Stimulated activated CD4-positive, alpha-beta T cell treated with anti-CD3 and anti-CD28 coated beads, Interleukin-12 subunit alpha, Interleukin-12 subunit beta, amount 100 ng/mL, for 24 hours (primary cell): ENCODE data around the gene MRPL23.
A peak's percentile ranks its signal among the peaks of the same experiment; 100 is the strongest.

Experiments used
- DNase-seq, 2 experiments: peaks; one replicate each; pipeline ENCODE4 v3.0.0-alpha.2; 2020; ENCODE audit warnings: low read depth in 2 of 2

MRPL23 gene

GRCh38 chr11:1946812-1947484, at the start of gene MRPL23:
Gene MRPL23 (plus strand): TSS chr11:1947332. CDS start chr11:1947363, 31 bp downstream.
- DNase-seq: peak in 1 of 2 experiments; percentile 20

GRCh38 chr11:1899090-1899489, 48.0 kb upstream of the MRPL23 start:
- DNase-seq: no peak

- DNase-seq: no peak
Observed at GRCh38 chr11:1899686-1900085, 47.4 kb upstream of the MRPL23 start.

- no peak for DNase-seq
Observed at GRCh38 chr11:1906181-1906580, 41.0 kb upstream of the MRPL23 start.

GRCh38 chr11:1906611-1907423, 40.3 kb upstream of the MRPL23 start:
- no peak for DNase-seq

- DNase-seq: no peak
Observed at GRCh38 chr11:1908618-1909017, 38.5 kb upstream of the MRPL23 start.

- DNase-seq: no peak
Observed at GRCh38 chr11:1909524-1909923, 37.6 kb upstream of the MRPL23 start.

- DNase-seq: no peak
Observed at GRCh38 chr11:1912289-1912878, 34.7 kb upstream of the MRPL23 start.

- DNase-seq: no peak
Observed at GRCh38 chr11:1913271-1914060, 33.7 kb upstream of the MRPL23 start.

- no peak for DNase-seq
Observed at GRCh38 chr11:1915795-1916131, 31.4 kb upstream of the MRPL23 start.

GRCh38 chr11:1916132-1916985, 30.8 kb upstream of the MRPL23 start:
- DNase-seq: no peak

GRCh38 chr11:1916986-1917522, 30.1 kb upstream of the MRPL23 start:
- no peak for DNase-seq

- no peak for DNase-seq
Observed at GRCh38 chr11:1917523-1918435, 29.4 kb upstream of the MRPL23 start.

- no peak for DNase-seq
Observed at GRCh38 chr11:1918436-1919315, 28.5 kb upstream of the MRPL23 start.

GRCh38 chr11:1919391-1920127, 27.6 kb upstream of the MRPL23 start, which contains the start of gene TNNT3:
Gene TNNT3 (plus strand): TSS chr11:1919703. CDS start chr11:1922875, 3,172 bp downstream.
- no peak for DNase-seq

- no peak for DNase-seq
Observed at GRCh38 chr11:1920128-1920908, 26.8 kb upstream of the MRPL23 start.

- no peak for DNase-seq
Observed at GRCh38 chr11:1920909-1921573, 26.1 kb upstream of the MRPL23 start.
